Measurements from ENCODE around the gene ASB15. TPM values are rescaled to one million over a fixed set of nuclear protein-coding genes. Genes with fewer than 3 reads are reported as not detected.

ASB15 gene
- total and polyA plus RNA-seq, 2 experiments from 2014 or later = not detected

DNA sequence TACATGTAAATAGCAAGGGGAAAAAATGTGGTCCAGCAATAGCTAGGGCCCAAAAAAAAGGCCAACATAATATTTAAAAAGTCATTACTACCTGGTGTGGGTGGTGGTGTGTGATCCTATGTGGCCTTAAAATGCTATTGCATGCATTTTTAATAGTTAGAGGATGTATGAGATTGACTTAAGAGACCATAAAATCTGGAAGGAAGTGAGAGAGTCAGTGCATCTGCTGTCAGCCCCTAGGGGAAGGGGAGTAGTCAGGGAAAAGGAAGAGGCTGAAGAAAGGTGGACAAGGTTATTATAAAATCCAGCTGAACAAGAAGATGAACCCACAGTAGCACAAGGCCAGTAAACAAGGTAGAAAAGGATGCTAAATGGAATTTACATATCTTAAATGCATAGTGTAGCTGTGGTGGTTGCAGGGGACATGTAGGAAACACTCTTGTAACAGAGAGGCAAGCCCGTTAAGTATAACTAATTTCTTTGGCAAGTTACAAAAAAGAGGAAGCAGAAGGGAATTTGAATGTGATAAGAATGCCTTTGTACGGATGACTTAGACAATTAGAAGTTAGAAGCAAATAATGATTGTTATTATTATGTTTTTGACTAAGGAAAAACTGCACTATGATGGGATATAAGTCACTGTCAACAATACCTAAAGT lies 32.1 kb upstream of the ASB15 start:
- WGBS, 2 experiments (ENCODE audit: low coverage in 1 of 2, low lambda C conversion rate in 2 of 2, missing lambda C conversion rate in 2 of 2) = 6 to 8% methylated on average over 2 of the region's 2 CpGs
- no peaks in the 10 kb centered on the region for H3K27me3 ChIP-seq (replicated peaks; ENCODE audit: insufficient read depth)
- no peak for DNase-seq
- no peak for TF ChIP-seq EZH2phosphoT487 (IDR thresholded peaks at IDR 0.05; ENCODE audit: insufficient read depth, low read depth)
- TF ChIP-seq EZH2 (IDR thresholded peaks at IDR 0.05; ENCODE audit: insufficient read depth, poor library complexity, severe bottlenecking) = no peak
- H3K4me3 ChIP-seq = no peak overlapping the region
- H3K4me2 ChIP-seq (ENCODE audit: unreplicated experiment) = no peak overlapping the region
- in situ Hi-C loops (cut with MboI) = no loop called here
- H3K4me1 ChIP-seq (ENCODE audit: insufficient read depth) = no peaks in the 10 kb centered on the region
- H3K36me3 ChIP-seq (ENCODE audit: low read depth) = no peaks in the 10 kb centered on the region
- H3K9ac ChIP-seq = no peak overlapping the region
- no peaks in the 10 kb centered on the region for H3K9me3 ChIP-seq (ENCODE audit: low read depth)
- H3F3A ChIP-seq (ENCODE audit: insufficient read depth) = no peaks in the 10 kb centered on the region
- no peaks in the 10 kb centered on the region for H3K9me2 ChIP-seq (ENCODE audit: insufficient read depth)
- no peaks in the 10 kb centered on the region for H4K20me1 ChIP-seq (ENCODE audit: insufficient read depth)
- no peaks in the 10 kb centered on the region for H3K79me2 ChIP-seq (ENCODE audit: insufficient read depth)
- no peak overlapping the region for H3K27ac ChIP-seq
- no peak overlapping the region for H2AFZ ChIP-seq

DNA sequence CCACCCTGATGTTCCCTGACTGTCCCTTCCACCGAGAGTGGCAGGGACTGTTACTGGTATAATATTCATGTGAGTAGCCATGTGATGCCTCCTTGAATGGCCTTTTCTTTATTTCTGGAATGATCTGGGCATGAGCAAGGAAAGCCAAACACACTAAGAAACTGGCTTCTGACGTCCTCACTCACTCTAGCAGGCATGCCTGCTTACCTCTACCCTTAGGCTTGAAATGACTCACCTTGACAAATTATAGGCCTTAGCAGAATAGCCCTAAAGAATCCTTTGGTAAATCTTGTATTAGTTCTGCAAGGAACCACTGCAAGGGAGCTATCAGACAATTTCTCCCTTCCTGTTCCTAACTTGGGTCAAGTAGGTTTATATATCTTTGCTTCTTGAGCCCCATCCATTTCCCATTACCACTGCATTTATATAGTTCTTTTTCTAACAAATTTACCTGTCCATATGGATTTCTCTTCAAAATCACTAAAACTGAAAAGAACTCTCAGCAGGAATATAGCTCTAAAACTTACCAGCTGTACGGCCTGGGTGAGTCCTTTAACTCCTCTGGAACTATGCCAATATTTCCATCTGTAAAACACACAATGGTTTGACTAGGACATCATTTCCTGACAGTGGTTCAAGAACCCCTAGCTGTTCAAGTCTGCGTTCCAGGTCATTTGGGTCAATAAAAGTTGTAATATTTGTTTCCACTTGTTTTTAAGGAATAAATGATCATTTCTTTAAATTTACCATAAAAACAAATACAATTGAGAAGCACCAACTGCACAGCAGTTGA lies 31.0 kb upstream of the ASB15 start:
- Histone ChIP-seq H3K4me2 (ENCODE audit: unreplicated experiment) (no peak overlapping the region), H3K4me1 (ENCODE audit: insufficient read depth) (no peaks in the 10 kb centered on the region), H3K27me3 (replicated peaks; ENCODE audit: insufficient read depth) (no peaks in the 10 kb centered on the region), H4K20me1 (ENCODE audit: insufficient read depth) (no peaks in the 10 kb centered on the region), H3K4me3 (no peak overlapping the region), H3K27ac (no peak overlapping the region), H3K36me3 (ENCODE audit: low read depth) (no peaks in the 10 kb centered on the region), H3K79me2 (ENCODE audit: insufficient read depth) (no peaks in the 10 kb centered on the region), H3K9ac (no peak overlapping the region), H3F3A (ENCODE audit: insufficient read depth) (no peaks in the 10 kb centered on the region), H3K9me3 (ENCODE audit: low read depth) (no peaks in the 10 kb centered on the region), H2AFZ (no peak overlapping the region), H3K9me2 (ENCODE audit: insufficient read depth) (no peaks in the 10 kb centered on the region)
- no peak for DNase-seq
- TF ChIP-seq EZH2 (IDR thresholded peaks at IDR 0.05; ENCODE audit: insufficient read depth, poor library complexity, severe bottlenecking) (no peak), EZH2phosphoT487 (IDR thresholded peaks at IDR 0.05; ENCODE audit: insufficient read depth, low read depth) (no peak)
- WGBS, 2 experiments (ENCODE audit: low coverage in 1 of 2, low lambda C conversion rate in 2 of 2, missing lambda C conversion rate in 2 of 2) = 47 to 55% methylated on average over 4 of the region's 4 CpGs
- in situ Hi-C loops (cut with MboI) = no loop called here

DNA sequence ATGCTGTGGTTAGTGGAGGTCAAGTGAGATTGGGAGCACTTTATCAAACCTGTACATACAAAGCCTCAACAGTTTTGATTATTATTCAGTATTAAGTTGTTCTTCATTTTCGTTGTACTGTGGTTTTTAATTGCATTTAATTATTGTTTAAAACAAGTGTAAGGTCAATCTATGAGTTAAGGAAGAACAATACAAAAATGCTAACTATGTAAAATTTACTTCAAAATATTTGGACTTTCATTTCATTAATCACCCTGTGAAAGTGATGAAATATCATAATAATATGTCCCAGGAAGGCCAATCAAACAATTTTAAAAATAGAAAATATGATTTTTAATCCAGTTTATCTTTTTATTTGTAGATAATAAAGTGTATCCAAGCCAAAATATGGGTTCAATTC lies 30.4 kb upstream of the ASB15 start:
- TF ChIP-seq EZH2phosphoT487 (IDR thresholded peaks at IDR 0.05; ENCODE audit: insufficient read depth, low read depth) (no peak), EZH2 (IDR thresholded peaks at IDR 0.05; ENCODE audit: insufficient read depth, poor library complexity, severe bottlenecking) (no peak)
- no peak overlapping the region for H3K9ac ChIP-seq
- no peaks in the 10 kb centered on the region for H3K9me2 ChIP-seq (ENCODE audit: insufficient read depth)
- H2AFZ ChIP-seq = no peak overlapping the region
- H3K4me2 ChIP-seq (ENCODE audit: unreplicated experiment) = no peak overlapping the region
- H3K4me3 ChIP-seq = no peak overlapping the region
- peaks cover 1% of the 10 kb centered on the region; the same call in 1 of the 2 replicates for H3K27me3 ChIP-seq (replicated peaks; ENCODE audit: insufficient read depth)
- H4K20me1 ChIP-seq (ENCODE audit: insufficient read depth) = no peaks in the 10 kb centered on the region
- H3F3A ChIP-seq (ENCODE audit: insufficient read depth) = no peaks in the 10 kb centered on the region
- H3K27ac ChIP-seq = no peak overlapping the region
- DNase-seq = no peak
- H3K36me3 ChIP-seq (ENCODE audit: low read depth) = no peaks in the 10 kb centered on the region
- 63 to 64% methylated on average over 1 of the region's 1 CpG for WGBS, 2 experiments (ENCODE audit: low coverage in 1 of 2, low lambda C conversion rate in 2 of 2, missing lambda C conversion rate in 2 of 2)
- H3K4me1 ChIP-seq (ENCODE audit: insufficient read depth) = no peaks in the 10 kb centered on the region
- in situ Hi-C loops (cut with MboI) = no loop called here
- no peaks in the 10 kb centered on the region for H3K79me2 ChIP-seq (ENCODE audit: insufficient read depth)
- H3K9me3 ChIP-seq (ENCODE audit: low read depth) = no peaks in the 10 kb centered on the region

DNA sequence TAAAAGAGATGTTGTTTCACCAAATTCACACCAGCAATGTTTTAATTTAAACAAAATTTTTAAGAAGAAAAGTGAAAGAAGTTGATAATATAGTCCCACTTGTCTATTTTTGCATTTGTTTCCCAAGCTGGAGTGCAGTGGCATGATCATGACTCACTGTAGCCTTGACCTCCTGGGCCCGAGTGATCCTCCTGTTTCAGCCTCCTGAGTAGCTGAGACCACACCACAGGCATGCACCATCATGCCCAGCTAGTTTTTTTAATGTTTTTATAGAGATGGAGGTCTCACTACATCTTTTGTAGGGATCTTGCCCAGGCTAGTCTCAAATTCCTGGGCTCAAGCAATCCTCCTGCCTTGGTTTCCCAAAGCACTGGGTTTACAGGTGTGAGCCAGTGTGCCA lies 29.9 kb upstream of the ASB15 start:
- no peaks in the 10 kb centered on the region for H3K4me1 ChIP-seq (ENCODE audit: insufficient read depth)
- H3K27ac ChIP-seq = no peak overlapping the region
- H2AFZ ChIP-seq = no peak overlapping the region
- no peak for TF ChIP-seq EZH2 (IDR thresholded peaks at IDR 0.05; ENCODE audit: insufficient read depth, poor library complexity, severe bottlenecking)
- no peaks in the 10 kb centered on the region for H3K36me3 ChIP-seq (ENCODE audit: low read depth)
- peaks cover 6% of the 10 kb centered on the region; the same call in 1 of the 2 replicates for H3K27me3 ChIP-seq (replicated peaks; ENCODE audit: insufficient read depth)
- no peak overlapping the region for H3K4me2 ChIP-seq (ENCODE audit: unreplicated experiment)
- no peak for DNase-seq
- no peak overlapping the region for H3K9ac ChIP-seq
- no peak overlapping the region for H3K4me3 ChIP-seq
- no peaks in the 10 kb centered on the region for H3F3A ChIP-seq (ENCODE audit: insufficient read depth)
- no peaks in the 10 kb centered on the region for H3K79me2 ChIP-seq (ENCODE audit: insufficient read depth)
- 14 to 21% methylated on average over 1 of the region's 1 CpG for WGBS, 2 experiments (ENCODE audit: low coverage in 1 of 2, low lambda C conversion rate in 2 of 2, missing lambda C conversion rate in 2 of 2)
- in situ Hi-C loops (cut with MboI) = no loop called here
- no peaks in the 10 kb centered on the region for H3K9me3 ChIP-seq (ENCODE audit: low read depth)
- no peaks in the 10 kb centered on the region for H3K9me2 ChIP-seq (ENCODE audit: insufficient read depth)
- H4K20me1 ChIP-seq (ENCODE audit: insufficient read depth) = no peaks in the 10 kb centered on the region
